ENCODE data around the gene MRPS6.

Gene MRPS6

GRCh38 chr21:34135330-34135729 is 62.0 kb downstream of the MRPS6 start:
- no peak for DNase-seq

- no peak for DNase-seq
These were observed 68.0 kb downstream of the MRPS6 start for GRCh38 chr21:34141373-34141772.

- no peak for DNase-seq
These were observed 70.4 kb downstream of the MRPS6 start for GRCh38 chr21:34143685-34144182.

- no peak for DNase-seq
These were observed 70.8 kb downstream of the MRPS6 start for GRCh38 chr21:34144224-34144623.

GRCh38 chr21:34147792-34148418 is 74.5 kb downstream of the MRPS6 start:
- no peak for DNase-seq

DNA sequence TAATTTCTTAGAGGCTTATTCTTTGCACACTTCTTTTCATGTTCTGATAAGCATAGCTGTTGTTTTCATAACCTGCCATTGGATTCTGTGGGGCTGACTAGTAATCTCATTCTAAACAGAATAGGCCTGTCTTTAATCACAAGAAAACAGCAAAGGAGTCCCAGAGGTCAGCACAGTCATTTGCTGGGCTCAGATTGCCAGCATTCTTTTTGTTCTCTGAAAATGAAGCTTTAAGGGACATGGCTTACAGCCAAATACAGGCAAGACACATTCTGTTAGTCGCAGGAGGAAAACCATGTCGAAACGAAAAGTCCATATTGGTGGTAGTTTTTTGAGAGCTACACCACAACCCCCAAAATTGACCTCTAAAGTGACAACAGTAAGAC is 75.0 kb downstream of the MRPS6 start:
- no peak for DNase-seq

DNA sequence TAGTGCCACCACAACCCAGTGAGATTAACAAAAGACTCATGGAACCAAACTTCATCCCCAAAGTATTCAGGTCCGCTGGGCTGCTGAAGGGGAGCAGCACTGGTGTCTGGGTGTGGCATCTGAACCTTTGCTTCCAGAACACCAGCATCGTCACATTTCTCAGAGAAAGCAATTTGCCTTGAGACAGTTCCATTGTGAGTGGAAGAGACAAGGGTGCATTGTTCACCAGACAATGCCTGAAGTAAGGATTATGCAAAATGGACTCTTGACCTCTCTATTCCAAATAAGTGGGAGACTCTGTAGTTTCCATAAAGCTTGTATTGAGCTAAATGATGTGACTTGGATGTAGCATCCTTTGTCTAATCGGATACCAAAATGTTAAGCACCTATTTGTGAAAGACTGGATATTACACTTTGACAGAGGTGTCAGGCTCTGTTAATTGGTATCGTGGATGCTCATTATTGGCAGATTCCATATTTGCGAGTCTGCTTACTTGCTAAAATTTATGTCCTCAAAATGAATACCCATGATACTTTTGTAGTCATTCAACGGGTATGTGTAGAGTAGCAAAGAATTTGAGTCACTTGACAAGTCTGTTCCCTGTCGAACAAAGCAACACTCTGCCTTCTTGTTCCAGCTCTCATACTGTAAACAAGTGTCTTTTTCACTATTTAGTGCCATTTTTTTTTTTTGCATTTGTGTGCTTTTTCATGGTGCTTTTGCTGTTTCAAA is 75.6 kb downstream of the MRPS6 start:
- DNase-seq = no peak

DNA sequence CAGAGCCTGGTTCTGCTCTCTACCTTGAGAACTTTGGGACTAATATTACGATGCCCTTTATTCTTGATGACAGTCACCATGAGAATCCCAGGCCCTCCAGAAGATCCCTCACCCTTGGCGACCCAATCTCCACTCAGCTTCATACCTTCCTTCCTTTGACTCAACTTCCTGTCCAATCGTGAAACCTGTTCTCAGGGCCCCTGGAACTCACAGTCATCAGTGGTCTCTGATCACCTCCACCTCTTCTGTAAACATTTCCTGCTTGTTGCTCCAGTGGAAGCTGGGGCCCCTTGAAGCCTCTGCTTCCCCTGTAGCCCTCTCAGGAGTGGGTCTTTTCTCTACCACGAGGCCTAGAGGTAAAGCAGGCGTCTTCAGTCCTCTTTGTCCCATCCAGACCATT is 79.1 kb downstream of the MRPS6 start:
- DNase-seq = no peak

DNA sequence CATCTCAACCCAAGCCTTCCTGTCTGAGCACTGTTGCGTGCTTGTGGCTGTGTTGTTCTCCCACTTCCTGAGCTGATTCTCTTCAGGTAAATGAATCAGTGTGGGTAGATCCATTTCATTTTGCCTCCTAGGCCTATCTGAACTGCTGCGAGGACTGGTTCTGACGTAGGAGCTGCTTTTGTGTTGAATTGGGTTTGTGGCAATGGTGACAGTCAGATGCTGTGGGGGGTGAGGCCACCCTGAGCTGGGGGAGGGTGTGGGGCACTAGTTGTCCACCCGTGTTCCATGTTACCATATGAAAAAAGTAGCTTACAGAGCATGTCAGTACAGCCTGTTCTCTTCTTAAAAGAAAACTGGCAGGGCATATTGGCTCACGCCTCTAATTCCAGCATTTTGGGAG is 81.5 kb downstream of the MRPS6 start:
- no peak for DNase-seq

DNA sequence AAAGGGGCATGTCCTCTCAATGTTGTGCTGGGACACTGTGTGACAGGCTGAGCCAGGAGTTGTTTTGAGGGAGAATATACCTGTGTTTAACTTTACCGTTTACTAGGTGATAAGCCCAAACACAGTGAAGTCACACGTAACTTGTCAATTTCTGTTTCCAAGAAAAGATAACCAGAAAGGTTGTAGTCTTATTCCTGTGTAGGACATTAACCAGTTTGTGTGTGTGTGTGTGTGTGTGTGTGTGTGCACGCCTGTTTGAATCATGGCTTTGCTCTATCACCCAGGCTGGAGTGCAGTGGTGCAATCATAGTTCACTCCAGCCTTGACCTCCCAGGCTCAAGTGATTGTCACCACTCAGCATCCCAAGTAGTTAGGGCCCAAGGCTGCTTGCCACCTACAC is 83.6 kb downstream of the MRPS6 start:
- no peak for DNase-seq

- DNase-seq = no peak
These were observed 84.1 kb downstream of the MRPS6 start for GRCh38 chr21:34157521-34157920.

DNA sequence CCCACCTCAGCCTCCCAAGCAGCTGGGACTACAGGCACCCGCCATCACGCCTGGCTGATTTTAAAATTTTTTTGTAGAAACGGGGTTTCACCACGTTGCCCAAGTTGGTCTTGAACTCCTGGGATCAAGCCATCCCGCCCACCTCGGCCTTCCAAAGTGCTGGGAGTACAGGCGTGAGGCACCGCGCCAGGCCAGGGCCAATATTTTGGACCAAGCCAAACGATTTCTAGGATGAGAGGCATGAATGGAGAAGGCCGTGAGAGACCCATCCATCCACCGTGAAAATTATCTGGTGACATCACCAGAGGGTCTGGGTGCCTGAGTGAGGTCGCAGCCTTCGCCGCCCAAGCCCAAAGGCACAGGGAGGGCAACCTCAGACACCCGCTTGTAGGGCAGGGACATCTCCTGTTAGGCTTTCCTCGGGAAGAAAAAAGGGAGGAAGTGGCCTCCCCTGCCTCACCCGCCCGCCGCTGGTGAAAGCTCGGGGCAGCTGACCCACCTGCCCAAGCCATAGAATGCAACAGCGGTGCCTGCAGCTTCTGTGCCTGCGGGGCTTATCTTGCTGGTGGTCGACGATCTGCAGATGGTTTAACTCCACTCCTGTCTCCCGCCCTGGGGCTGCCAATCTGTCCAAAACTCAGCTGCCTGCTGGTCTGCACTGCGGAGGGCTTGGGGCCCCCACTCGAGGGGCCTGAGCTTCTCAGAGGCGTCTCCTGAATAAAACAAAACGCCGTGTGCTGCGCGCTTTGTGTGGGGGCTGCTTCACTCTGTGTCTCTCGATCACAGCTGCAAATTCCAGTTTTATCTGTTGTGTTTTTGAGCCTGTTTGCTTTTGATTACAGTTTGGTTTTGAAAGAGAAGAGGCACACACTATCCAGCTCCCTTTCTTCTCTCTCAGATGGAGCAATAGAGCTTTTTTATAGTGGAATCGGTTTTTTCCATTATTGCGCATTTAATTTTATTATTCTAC is 85.8 kb downstream of the MRPS6 start:
- no peak for DNase-seq

DNA sequence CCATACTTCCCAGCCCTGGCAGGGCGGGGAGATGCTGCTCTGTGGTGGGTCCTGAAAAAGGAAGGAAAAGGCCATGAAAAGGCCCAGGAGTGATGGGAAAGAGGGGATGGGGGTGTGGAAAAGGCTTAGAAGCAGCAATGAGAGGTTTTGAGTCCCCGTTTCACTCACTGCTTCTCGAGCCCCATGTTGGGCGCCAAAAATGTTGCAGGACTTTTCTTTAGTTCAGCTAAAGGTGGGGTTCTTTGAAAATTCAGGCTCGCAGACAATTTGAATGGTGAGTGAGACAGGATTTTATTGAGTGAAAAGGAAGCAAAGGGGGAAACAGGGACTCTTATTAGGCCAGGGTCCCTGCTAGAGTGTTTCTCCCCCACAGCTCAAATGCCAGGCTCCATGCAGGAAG is 93.1 kb downstream of the MRPS6 start:
- DNase-seq = no peak

DNA sequence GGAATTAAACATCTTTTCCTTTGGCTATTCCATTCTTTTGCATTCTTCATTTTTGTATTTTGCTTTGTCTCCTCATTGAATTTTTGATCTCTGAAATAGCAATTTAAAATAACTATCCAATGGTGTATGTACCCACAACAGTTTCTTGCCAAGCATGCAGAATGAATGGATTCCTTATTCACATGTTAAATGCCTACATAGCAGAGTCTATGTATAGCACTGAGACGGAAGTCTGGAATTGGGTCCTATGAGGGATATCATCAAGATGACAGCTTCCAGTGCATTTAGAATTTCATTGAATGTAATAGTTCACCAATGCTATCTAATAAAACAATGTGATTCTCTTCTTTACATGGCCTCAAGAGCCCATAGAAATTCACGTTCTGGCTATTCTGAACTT is 97.5 kb downstream of the MRPS6 start:
- DNase-seq = no peak

DNA sequence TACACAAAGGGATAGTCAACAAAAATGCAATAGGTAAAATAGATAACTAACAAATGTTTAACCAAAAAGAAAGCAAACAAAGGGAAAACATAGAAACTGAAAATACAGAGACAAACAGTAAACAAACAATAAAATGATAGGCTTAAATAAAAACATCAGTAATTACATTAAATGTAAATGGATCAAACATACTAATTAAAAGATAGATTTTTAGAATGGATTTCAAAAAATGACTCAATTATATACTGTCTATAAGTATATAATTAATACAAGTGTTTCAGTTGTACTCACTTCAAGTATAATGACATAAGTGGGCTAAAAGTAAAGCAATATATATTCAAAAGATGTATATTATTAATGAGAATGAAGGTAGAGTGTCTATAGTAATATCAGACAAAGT is 101.1 kb downstream of the MRPS6 start:
- DNase-seq = no peak

DNA sequence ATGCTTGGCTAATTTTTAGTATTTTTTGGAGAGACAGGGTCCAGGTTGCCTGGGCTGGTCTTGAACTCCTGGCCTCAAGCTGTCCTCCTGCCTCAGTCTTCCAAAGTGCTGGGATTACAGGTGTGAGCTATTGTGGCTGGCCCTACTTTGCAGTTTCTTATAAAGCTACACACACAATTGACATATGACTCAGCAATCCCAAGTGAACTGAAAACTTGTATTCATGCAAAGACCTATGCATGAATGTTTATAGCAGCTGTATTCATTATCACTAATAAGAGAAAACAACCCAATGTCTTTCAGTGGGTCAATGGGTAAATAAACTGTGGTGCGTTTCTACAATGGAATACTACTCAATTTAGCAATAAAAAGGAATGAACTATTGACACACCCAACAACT is 103.1 kb downstream of the MRPS6 start:
- no peak for DNase-seq

DNA sequence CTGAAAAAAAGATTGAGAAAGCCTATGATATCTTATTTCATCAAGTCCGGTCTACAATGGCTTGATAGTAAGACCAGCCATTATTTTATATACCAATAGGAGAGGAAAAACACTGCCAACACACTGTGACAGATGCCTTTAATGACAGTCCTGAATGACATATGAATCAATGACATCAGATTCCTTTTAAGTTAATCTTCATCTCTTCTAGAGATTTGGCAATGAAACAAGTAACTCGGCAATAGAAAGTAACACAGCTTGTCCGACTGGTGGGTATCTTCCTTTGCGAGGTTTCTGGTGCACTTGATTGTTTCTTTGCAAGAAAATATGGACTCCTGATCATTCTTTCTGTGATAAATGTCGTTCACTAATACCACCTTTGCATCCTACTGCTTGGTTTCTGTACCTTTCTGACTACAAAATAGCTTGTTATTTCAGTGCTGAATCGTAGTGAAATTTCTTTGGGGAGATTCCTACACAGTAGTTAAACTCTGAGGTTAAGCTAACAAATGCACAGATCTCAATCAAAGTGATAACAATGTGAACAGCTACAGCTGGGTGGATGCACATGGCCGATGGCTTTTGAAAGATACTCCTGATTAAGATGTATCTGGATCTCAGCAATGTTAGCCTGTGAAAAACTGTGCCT is 104.7 kb downstream of the MRPS6 start:
- DNase-seq = no peak

DNA sequence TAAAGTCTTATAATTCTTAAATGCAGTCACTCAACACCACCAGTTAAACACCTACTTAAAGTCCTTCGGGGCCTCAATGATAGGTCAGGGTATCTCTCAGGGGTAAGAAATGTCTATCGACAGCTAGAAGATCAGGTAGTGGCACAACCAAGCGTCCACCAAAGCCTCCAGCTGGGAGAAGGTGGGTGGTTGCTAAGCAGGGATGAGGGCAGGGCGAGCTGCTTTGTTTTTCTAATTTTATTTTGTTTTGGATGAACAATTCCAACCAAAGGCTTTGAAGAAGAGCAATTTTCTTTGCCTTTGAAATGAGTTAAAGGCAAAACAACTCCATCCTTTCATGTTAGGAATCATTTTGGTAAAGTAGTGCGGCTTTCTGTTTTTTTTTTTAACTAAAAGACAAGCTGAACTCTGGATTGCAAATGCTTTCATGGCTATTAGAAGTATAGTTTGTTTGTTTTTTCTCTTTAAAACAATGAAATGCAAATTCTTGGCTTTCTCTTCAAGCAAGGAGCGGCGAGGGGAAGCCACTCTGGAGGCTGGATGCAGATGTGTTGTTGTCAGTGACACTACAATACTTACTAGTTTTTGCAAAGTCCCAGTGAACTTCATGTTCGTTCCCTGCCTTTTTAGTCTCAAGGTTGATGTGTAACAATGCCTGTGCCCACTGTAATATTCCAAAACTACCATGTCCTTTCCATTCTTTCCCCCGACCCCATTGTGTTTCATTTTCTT is 106.0 kb downstream of the MRPS6 start:
- DNase-seq = no peak

GRCh38 chr21:34180407-34180806 is 107.0 kb downstream of the MRPS6 start:
- DNase-seq = no peak

DNA sequence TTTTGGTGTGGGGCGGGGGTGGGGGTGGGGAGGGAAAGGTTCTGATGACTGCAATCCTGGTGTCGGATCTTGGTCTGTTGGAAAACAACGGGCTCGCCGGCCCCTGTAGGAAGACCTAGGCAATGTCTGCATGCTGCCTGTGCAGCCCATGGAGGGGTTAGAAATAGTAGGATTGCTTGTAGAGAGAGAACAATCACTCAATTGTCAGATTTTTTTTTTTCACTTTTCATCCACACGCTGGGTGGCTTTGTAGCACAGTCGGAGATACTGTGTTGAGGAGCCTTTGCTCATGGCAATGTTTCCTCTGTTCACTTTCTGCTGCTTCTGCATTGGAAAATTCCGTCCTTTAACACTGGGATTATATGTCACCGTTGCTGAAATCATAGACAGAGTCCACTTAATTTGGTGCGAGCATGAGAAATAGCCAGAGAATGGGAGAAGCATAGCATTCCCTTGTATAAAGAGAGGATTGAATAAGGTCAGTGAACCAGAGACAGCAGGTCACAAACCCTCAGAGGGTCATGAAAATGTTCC is 107.5 kb downstream of the MRPS6 start:
- no peak for DNase-seq

- DNase-seq = no peak
These were observed 108.2 kb downstream of the MRPS6 start for GRCh38 chr21:34181431-34182039.

DNA sequence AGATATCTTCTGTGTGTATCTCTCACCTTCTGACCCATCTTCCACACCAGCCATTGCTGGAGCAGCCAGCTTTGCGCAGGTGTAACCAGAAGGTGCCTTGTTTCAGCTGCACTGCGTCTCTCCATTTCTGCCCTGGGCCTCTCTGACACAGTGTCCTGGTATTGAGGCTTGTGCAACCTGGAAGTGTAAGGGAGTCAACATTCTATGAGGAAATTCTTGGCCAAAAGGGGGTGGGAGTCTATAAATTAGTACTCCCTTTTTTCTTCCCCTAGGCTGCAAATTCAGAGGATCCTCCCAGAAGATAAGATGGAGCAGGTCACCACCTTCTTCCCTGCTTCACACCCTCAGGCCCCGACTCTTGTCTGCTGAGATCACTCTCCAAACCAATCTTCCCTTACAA is 109.1 kb downstream of the MRPS6 start:
- no peak for DNase-seq

Measured in activated CD8-positive, alpha-beta memory T cell treated with anti-CD3 and anti-CD28 coated beads, Interleukin-2, amount 50 U/mL, for 48 hours (primary cell).